ENCODE results near the gene ASIC1. TPM values are rescaled to one million over a fixed set of nuclear protein-coding genes. Genes with fewer than 3 reads are reported as not detected.

The ASIC1 gene
- total and polyA plus RNA-seq, 8 donors, result 0.45 to 3.5 (median 1.2) TPM; not detected in 1

Other genes starting within 250 kb of the ASIC1 start
- 10 to 100 TPM in 2 of 5 donors, 1 to 10 TPM in 3; 4.9 to 16.5 (median 8.3) TPM for gene NCKAP5L, start 229.2 kb upstream of the ASIC1 start, total RNA-seq
- 1 to 10 TPM; 3.5 to 9.7 (median 4.1) TPM for gene NCKAP5L, start 229.2 kb upstream of the ASIC1 start, polyA plus RNA-seq
- gene BCDIN3D, start 214.5 kb upstream of the ASIC1 start, total RNA-seq, result 10 to 100 TPM in 1 of 5 donors, 1 to 10 TPM in 2, under 1 TPM in 1, not detected in 1; 0.58 to 14.7 (median 3.6) TPM
- 1 to 10 TPM; 1.8 to 2.7 (median 2.6) TPM for gene BCDIN3D, start 214.5 kb upstream of the ASIC1 start, polyA plus RNA-seq
- 10 to 100 TPM in 2 of 5 donors, 1 to 10 TPM in 3; 1.2 to 44.6 (median 2.2) TPM for gene FAIM2, start 153.7 kb upstream of the ASIC1 start, total RNA-seq
- 1 to 10 TPM; 1.1 to 1.8 (median 1.6) TPM for gene FAIM2, start 153.7 kb upstream of the ASIC1 start, polyA plus RNA-seq
- gene AQP2, start 106.9 kb upstream of the ASIC1 start, total RNA-seq, result under 1 TPM in 1 of 5 donors, not detected in 4; 0.92 TPM
- not detected for gene AQP2, start 106.9 kb upstream of the ASIC1 start, polyA plus RNA-seq
- gene AQP5, start 95.7 kb upstream of the ASIC1 start, total RNA-seq, result 10 to 100 TPM in 1 of 5 donors, 1 to 10 TPM in 2, not detected in 2; 4.9 to 12.5 (median 6.6) TPM
- gene AQP5, start 95.7 kb upstream of the ASIC1 start, polyA plus RNA-seq, result 10 to 100 TPM in 2 of 3 donors, 1 to 10 TPM in 1; 2.9 to 54.3 (median 10.6) TPM
- gene AQP6, start 84.6 kb upstream of the ASIC1 start, total RNA-seq, result under 1 TPM in 2 of 5 donors, not detected in 3; 0.18 to 0.45 TPM
- gene AQP6, start 84.6 kb upstream of the ASIC1 start, polyA plus RNA-seq, result under 1 TPM in 1 of 3 donors, not detected in 2; 0.58 TPM
- gene RACGAP1, start 32.1 kb upstream of the ASIC1 start, total RNA-seq, result 10 to 100 TPM in 4 of 5 donors, 1 to 10 TPM in 1; 9.3 to 36.7 (median 12.9) TPM
- gene RACGAP1, start 32.1 kb upstream of the ASIC1 start, polyA plus RNA-seq, result 10 to 100 TPM in 2 of 3 donors, 1 to 10 TPM in 1; 7.9 to 13.4 (median 11.2) TPM
- 10 to 100 TPM in 4 of 5 donors, 1 to 10 TPM in 1; 2.9 to 75.9 (median 23.8) TPM for gene SMARCD1, start 27.7 kb downstream of the ASIC1 start, total RNA-seq
- gene SMARCD1, start 27.7 kb downstream of the ASIC1 start, polyA plus RNA-seq, result 10 to 100 TPM; 10.1 to 17.3 (median 14.9) TPM
- 1 to 10 TPM in 4 of 5 donors, under 1 TPM in 1; 0.58 to 9.5 (median 5.9) TPM for gene GPD1, start 46.4 kb downstream of the ASIC1 start, total RNA-seq
- 1 to 10 TPM in 2 of 3 donors, under 1 TPM in 1; 0.65 to 1.6 (median 1.4) TPM for gene GPD1, start 46.4 kb downstream of the ASIC1 start, polyA plus RNA-seq
- 10 to 100 TPM in 4 of 5 donors, 1 to 10 TPM in 1; 9.8 to 96.3 (median 31.8) TPM for gene COX14, start 54.6 kb downstream of the ASIC1 start, total RNA-seq
- 100 to 1,000 TPM in 2 of 3 donors, 10 to 100 TPM in 1; 93.8 to 153 (median 148) TPM for gene COX14, start 54.6 kb downstream of the ASIC1 start, polyA plus RNA-seq
- gene CERS5, start 109.8 kb downstream of the ASIC1 start, total RNA-seq, result 100 to 1,000 TPM in 1 of 5 donors, 10 to 100 TPM in 2, 1 to 10 TPM in 2; 3.2 to 114 (median 24.1) TPM
- gene CERS5, start 109.8 kb downstream of the ASIC1 start, polyA plus RNA-seq, result 10 to 100 TPM; 20.7 to 52.6 (median 23.8) TPM
- 100 to 1,000 TPM in 3 of 5 donors, 10 to 100 TPM in 2; 71.0 to 143 (median 132) TPM for gene LIMA1, start 225.9 kb downstream of the ASIC1 start, total RNA-seq
- gene LIMA1, start 225.9 kb downstream of the ASIC1 start, polyA plus RNA-seq, result 10 to 100 TPM; 28.7 to 72.4 (median 33.7) TPM

Measured in stomach (tissue), 8 donors.